Thyroid gland (tissue), 4 donors: ENCODE results near the gene GALNT14. TPM values are rescaled to one million over a fixed set of nuclear protein-coding genes. Genes with fewer than 3 reads are reported as not detected.

Source experiments
- DNase-seq, 2 donors: peaks; one replicate each; pipeline ENCODE4 v3.0.0-alpha.2; 2019
- H3K27ac ChIP-seq, 3 donors: fragments of 200-600 bp; sonication (generic); 1 replicate in 2 of 3; 2 replicates in 1 of 3; pipeline ENCODE4 v1.5.1; 2016 to 2019; ENCODE audit warnings: mild to moderate bottlenecking in 1 of 3, moderate library complexity in 1 of 3
- H3K27me3 ChIP-seq: fragments of 200-600 bp; sonication (generic); one replicate; pipeline ENCODE4 v1.5.1; 2019
- H3K36me3 ChIP-seq, 2 donors: fragments of 200-600 bp; sonication (generic); one replicate each; pipeline ENCODE4 v1.5.1; 2016 to 2019
- H3K4me1 ChIP-seq, 2 donors: fragments of 200-600 bp; sonication (generic); one replicate each; pipeline ENCODE4 v1.5.1; 2017 to 2019
- H3K4me3 ChIP-seq, 3 donors: fragments of 200-600 bp; sonication (generic); replicated peaks in 1 of 3; 1 replicate in 2 of 3; 2 replicates in 1 of 3; pipeline ENCODE4 v1.5.1; 2016; ENCODE audit warnings: mild to moderate bottlenecking in 1 of 3
- H3K9me3 ChIP-seq: fragments of 200-600 bp; sonication (generic); one replicate; pipeline ENCODE4 v1.5.1; 2017
- CTCF ChIP-seq, 6 experiments: fragments of 200-600 bp in 3 of 6; fragments of 450-650 bp in 3 of 6; sonication (generic) in 3 of 6; IDR thresholded peaks; one replicate each; pipeline ENCODE4 v1.5.1; 2016 to 2019; ENCODE audit warnings: antibody characterized with exemption in 6 of 6, mild to moderate bottlenecking in 2 of 6, inconsistent platforms in 1 of 6, moderate library complexity in 1 of 6
- POLR2A ChIP-seq, 2 donors: fragments of 450-650 bp; IDR thresholded peaks; one replicate each; pipeline ENCODE4 v1.6.1; 2017; ENCODE audit warnings: antibody characterized with exemption in 2 of 2, mild to moderate bottlenecking in 2 of 2, moderate library complexity in 1 of 2
- WGBS, 2 donors: methylation state at CpG; one replicate each; pipeline ENCODE4 v1.1.5; 2017; 5-methylcytosine and 5-hydroxymethylcytosine counted together
- intact Hi-C: fragments of 100-400 bp; cut with DNase I; formaldehyde crosslinking; loops from one replicate; pipeline ENCODE4 v1.15.1; 2023
- total RNA-seq, 4 donors: library from RNA; depleted of rRNA; stranded (reverse); fragments of >200 nt; gene quantifications; one replicate each; pipeline ENCODE4 v1.2.3, GENCODE V29; 2016

The GALNT14 gene
- total RNA-seq, 4 donors from 2014 or later = 0.54 to 5.1 (median 1.1) TPM

GRCh38 chr2:31081492-31081891, 56.7 kb downstream of the GALNT14 start:
- WGBS, 2 donors = 63 to 68% methylated on average over 2 of the region's 2 CpGs
- no peaks in the 10 kb centered on the region for H3K27me3 ChIP-seq
- TF ChIP-seq CTCF (IDR thresholded peaks at IDR 0.05) = no peak
- TF ChIP-seq POLR2A (IDR thresholded peaks at IDR 0.05) = no peak

GRCh38 chr2:31080361-31080760, 57.9 kb downstream of the GALNT14 start:
- H3K27ac ChIP-seq = no peak overlapping the region
- intact Hi-C loops = no loop called here
- H3K27me3 ChIP-seq = no peaks in the 10 kb centered on the region
- H3K4me3 ChIP-seq = no peak overlapping the region
- H3K9me3 ChIP-seq = no peaks in the 10 kb centered on the region
- WGBS, 2 donors = 81 to 92% methylated on average over 1 of the region's 1 CpG
- H3K36me3 ChIP-seq = no peaks in the 10 kb centered on the region
- no peak for DNase-seq
- no peaks in the 10 kb centered on the region for H3K4me1 ChIP-seq
- TF ChIP-seq CTCF (IDR thresholded peaks at IDR 0.05) = no peak

More at GRCh38 chr2:31081492-31081891, 56.7 kb downstream of the GALNT14 start:
- DNase-seq = no peak
- Histone ChIP-seq H3K36me3 (no peaks in the 10 kb centered on the region), H3K27ac (no peak overlapping the region), H3K4me3 (no peak overlapping the region), H3K9me3 (no peaks in the 10 kb centered on the region), H3K4me1 (no peaks in the 10 kb centered on the region)
- intact Hi-C loops = no loop called here

GRCh38 chr2:31079665-31080064, 58.6 kb downstream of the GALNT14 start:
- no peak for DNase-seq
- 56 to 67% methylated on average over 5 of the region's 5 CpGs for WGBS, 2 donors

GRCh38 chr2:31078579-31079105, 59.6 kb downstream of the GALNT14 start:
- Histone ChIP-seq H3K27me3 (no peaks in the 10 kb centered on the region), H3K4me1 (no peaks in the 10 kb centered on the region), H3K27ac (no peak overlapping the region), H3K4me3 (no peak overlapping the region), H3K9me3 (no peaks in the 10 kb centered on the region), H3K36me3 (no peaks in the 10 kb centered on the region)
- no peak for TF ChIP-seq POLR2A (IDR thresholded peaks at IDR 0.05)
- no peak for TF ChIP-seq CTCF (IDR thresholded peaks at IDR 0.05)
- WGBS, 2 donors = 72 to 84% methylated on average over 6 of the region's 6 CpGs
- DNase-seq = no peak
- intact Hi-C loops = no loop called here

More at GRCh38 chr2:31079665-31080064, 58.6 kb downstream of the GALNT14 start:
- Histone ChIP-seq H3K4me1 (no peaks in the 10 kb centered on the region), H3K36me3 (no peaks in the 10 kb centered on the region), H3K27ac (no peak overlapping the region), H3K9me3 (no peaks in the 10 kb centered on the region), H3K4me3 (no peak overlapping the region), H3K27me3 (no peaks in the 10 kb centered on the region)
- intact Hi-C loops = no loop called here
- no peak for TF ChIP-seq POLR2A (IDR thresholded peaks at IDR 0.05)
- peak in 1 of 6 experiments; percentile 18 for TF ChIP-seq CTCF (IDR thresholded peaks at IDR 0.05)

GRCh38 chr2:31078011-31078410, 60.2 kb downstream of the GALNT14 start:
- no peak for DNase-seq
- Histone ChIP-seq H3K9me3 (no peaks in the 10 kb centered on the region), H3K4me3 (no peak overlapping the region), H3K27ac (no peak overlapping the region), H3K36me3 (no peaks in the 10 kb centered on the region), H3K4me1 (no peaks in the 10 kb centered on the region), H3K27me3 (no peaks in the 10 kb centered on the region)
- no peak for TF ChIP-seq CTCF (IDR thresholded peaks at IDR 0.05)
- TF ChIP-seq POLR2A (IDR thresholded peaks at IDR 0.05) = no peak
- intact Hi-C loops = no loop called here
- 80 to 84% methylated on average over 4 of the region's 4 CpGs for WGBS, 2 donors
